HCT116 (cell line): ENCODE results near the gene PRXL2A. TPM values are rescaled to one million over a fixed set of nuclear protein-coding genes. Genes with fewer than 3 reads are reported as not detected.

Experiments
- ATAC-seq: fragments of 200-7000 bp; cut with Tn5 transposase; 2 replicates; pipeline ENCODE4 v1.9.1; 2020; ENCODE audit warnings: mild to moderate bottlenecking, moderate library complexity
- BruUV-seq: library from RNA; stranded (reverse); fragments of 400-500 nt; replicated peaks from 2 replicates; lab custom pipeline; 2021; lab: Mats Ljungman, UMichigan
- CTCF ChIA-PET: fragments of 300-600 bp; sonication (Branson Sonifier 250); formaldehyde crosslinking; loops from one replicate; lab custom pipeline; 2021; ENCODE audit warnings: antibody characterized with exemption; lab: Charles Lee
- POLR2A ChIA-PET: fragments of 300-600, 350-600 bp; sonication (Branson Sonifier 250); formaldehyde crosslinking; loops from one replicate; lab custom pipeline; 2021; ENCODE audit warnings: antibody characterized with exemption; lab: Charles Lee
- RAD21 ChIA-PET, 2 experiments: fragments of 300-600 bp; sonication (Branson Sonifier 250); formaldehyde crosslinking; loops; one replicate each; lab custom pipeline; 2023; ENCODE audit warnings: low total read pairs in 2 of 2; ENCODE audit not compliant: uncharacterized antibody in 2 of 2, unreplicated experiment in 2 of 2, low non-redundant PET in 1 of 2; lab: Charles Lee
- DNase-seq: peaks from one replicate; pipeline ENCODE4 v3.0.0-alpha.2; 2010; ENCODE audit warnings: low read depth, low spot score
- H2AFZ ChIP-seq: fragments of 200-600 bp; shearing (Covaris generic), sonication (generic); 2 replicates; pipeline ENCODE4 v1.6.1; 2017; ENCODE audit warnings: low read depth, mixed run types, mixed read lengths, antibody characterized with exemption, low read length; ENCODE audit not compliant: poor library complexity, severe bottlenecking
- H3K27ac ChIP-seq: 2 replicates; pipeline ENCODE4 v1.5.1; 2012; ENCODE audit warnings: low read depth, low read length
- H3K27me3 ChIP-seq: fragments of 200-600 bp; sonication (generic); 2 replicates; pipeline ENCODE4 v1.6.1; 2016; ENCODE audit warnings: mixed run types, low read length, mixed read lengths; ENCODE audit not compliant: insufficient read depth
- H3K36me3 ChIP-seq, 2 experiments: fragments of 200-500 bp in 1 of 2; fragments of 200-600 bp in 1 of 2; sonication (Bioruptor generic) in 1 of 2; sonication (generic) in 1 of 2; 2 replicates each; pipeline versions ENCODE4 v1.5.1 to v1.6.1; 2014 to 2016; ENCODE audit warnings: low read length in 2 of 2, inconsistent platforms in 1 of 2, mixed read lengths in 1 of 2, mixed run types in 1 of 2; ENCODE audit not compliant: insufficient read depth in 2 of 2, control insufficient read depth in 1 of 2
- H3K4me1 ChIP-seq, 2 experiments: fragments of 200-600 bp in 1 of 2; sonication (generic) in 1 of 2; 2 replicates each; pipeline versions ENCODE4 v1.5.1 to v1.6.1; 2012 to 2017; ENCODE audit warnings: low read length in 2 of 2, inconsistent platforms in 1 of 2, mild to moderate bottlenecking in 1 of 2, mixed read lengths in 1 of 2, mixed run types in 1 of 2, moderate library complexity in 1 of 2; ENCODE audit not compliant: insufficient read depth in 2 of 2, control insufficient read depth in 1 of 2
- H3K4me2 ChIP-seq: fragments of 200-600 bp; sonication (generic); 2 replicates; pipeline ENCODE4 v1.6.1; 2017; ENCODE audit warnings: mixed run types, low read length, mixed read lengths
- H3K4me3 ChIP-seq, 2 experiments: fragments of 200-600 bp in 1 of 2; sonication (generic) in 1 of 2; replicated peaks in 1 of 2; 2 replicates each; pipeline ENCODE4 v1.5.1; 2011 to 2016; ENCODE audit warnings: low read length in 2 of 2, control low read depth in 1 of 2, low read depth in 1 of 2, mild to moderate bottlenecking in 1 of 2, mixed read lengths in 1 of 2, mixed run types in 1 of 2
- H3K79me2 ChIP-seq: fragments of 200-600 bp; sonication (generic); 2 replicates; pipeline ENCODE4 v1.6.1; 2017; ENCODE audit warnings: mild to moderate bottlenecking, mixed run types, low read length, moderate library complexity, mixed read lengths; ENCODE audit not compliant: insufficient read depth
- H3K9ac ChIP-seq: fragments of 200-600 bp; sonication (generic); 2 replicates; pipeline ENCODE4 v1.6.1; 2016; ENCODE audit warnings: low read length, mixed read lengths
- H3K9me2 ChIP-seq: fragments of 200-600 bp; sonication (generic), shearing (Covaris generic); 2 replicates; pipeline ENCODE4 v1.6.1; 2017; ENCODE audit warnings: mixed run types, mild to moderate bottlenecking, moderate library complexity; ENCODE audit not compliant: insufficient read depth
- H3K9me3 ChIP-seq, 2 experiments: fragments of 200-500 bp in 1 of 2; fragments of 200-600 bp in 1 of 2; sonication (Bioruptor generic) in 1 of 2; sonication (generic) in 1 of 2; 2 replicates each; pipeline ENCODE4 v1.6.1; 2014 to 2017; ENCODE audit warnings: low read length in 2 of 2, mixed read lengths in 2 of 2, inconsistent platforms in 1 of 2, low read depth in 1 of 2, mild to moderate bottlenecking in 1 of 2, mixed run types in 1 of 2, moderate library complexity in 1 of 2; ENCODE audit not compliant: control insufficient read depth in 1 of 2, insufficient read depth in 1 of 2
- H4K20me1 ChIP-seq: fragments of 200-600 bp; sonication (generic), shearing (Covaris generic); 2 replicates; pipeline ENCODE4 v1.6.1; 2017; ENCODE audit warnings: mixed run types, mild to moderate bottlenecking, moderate library complexity; ENCODE audit not compliant: insufficient read depth
- CBX3 ChIP-seq: IDR thresholded peaks from 2 replicates; pipeline ENCODE4 v1.6.1; 2012; ENCODE audit warnings: low read depth
- CEBPB ChIP-seq: IDR thresholded peaks from 2 replicates; pipeline ENCODE4 v1.6.1; 2012; ENCODE audit warnings: low read depth
- CTCF ChIP-seq, 3 experiments: fragments of 200-600 bp in 1 of 3; sonication (generic) in 1 of 3; IDR thresholded peaks in 2 of 3; conservative IDR thresholded peaks in 1 of 3; 2 replicates each; pipeline ENCODE4 v1.5.1; 2012 to 2017; ENCODE audit warnings: low read depth in 2 of 3, low read length in 2 of 3, antibody characterized with exemption in 1 of 3, borderline replicate concordance in 1 of 3, control low read depth in 1 of 3, mild to moderate bottlenecking in 1 of 3, mixed read lengths in 1 of 3, mixed run types in 1 of 3, moderate library complexity in 1 of 3; ENCODE audit not compliant: insufficient read depth in 1 of 3
- EGR1 ChIP-seq: IDR thresholded peaks from 2 replicates; pipeline ENCODE4 v1.6.1; 2012; ENCODE audit warnings: low read depth
- ELF1 ChIP-seq: IDR thresholded peaks from 2 replicates; pipeline ENCODE4 v1.6.1; 2012; ENCODE audit warnings: low read depth, borderline replicate concordance
- EZH2 ChIP-seq: fragments of 200-600 bp; sonication (generic); IDR thresholded peaks from 2 replicates; pipeline ENCODE4 v1.6.1; 2017; ENCODE audit warnings: antibody characterized with exemption, mixed run types
- EZH2phosphoT487 ChIP-seq: fragments of 200-600 bp; IDR thresholded peaks from 2 replicates; pipeline ENCODE4 v1.6.1; 2018; ENCODE audit warnings: antibody characterized with exemption, borderline replicate concordance
- FOSL1 ChIP-seq: IDR thresholded peaks from 2 replicates; pipeline ENCODE4 v1.6.1; 2012; ENCODE audit warnings: low read depth
- JUND ChIP-seq: IDR thresholded peaks from 2 replicates; pipeline ENCODE4 v1.6.1; 2012
- MAX ChIP-seq: IDR thresholded peaks from 2 replicates; pipeline ENCODE4 v1.6.1; 2012
- POLR2AphosphoS5 ChIP-seq: IDR thresholded peaks from 2 replicates; pipeline ENCODE4 v1.6.1; 2011; ENCODE audit warnings: mild to moderate bottlenecking, low read depth, low read length, moderate library complexity
- RAD21 ChIP-seq: IDR thresholded peaks from 2 replicates; pipeline ENCODE4 v1.6.1; 2012; ENCODE audit warnings: low read depth, mild to moderate bottlenecking
- REST ChIP-seq: IDR thresholded peaks from 2 replicates; pipeline ENCODE4 v1.6.1; 2012; ENCODE audit warnings: low read depth
- SIN3A ChIP-seq: IDR thresholded peaks from 2 replicates; pipeline ENCODE4 v1.6.1; 2012; ENCODE audit warnings: low read depth
- SRF ChIP-seq: IDR thresholded peaks from 2 replicates; pipeline ENCODE4 v1.6.1; 2012; ENCODE audit warnings: low read depth
- TCF7L2 ChIP-seq: IDR thresholded peaks from 2 replicates; pipeline ENCODE4 v1.7.0; 2011; ENCODE audit warnings: borderline replicate concordance, inconsistent platforms; ENCODE audit not compliant: insufficient read depth, insufficient read length; ENCODE audit errors: extremely low read depth
- ZBTB33 ChIP-seq: IDR thresholded peaks from 2 replicates; pipeline ENCODE4 v1.6.1; 2011; ENCODE audit warnings: mild to moderate bottlenecking, low read length, moderate library complexity; ENCODE audit not compliant: insufficient replicate concordance; ENCODE audit errors: extremely low read depth
- intact Hi-C: fragments of 100-400 bp; cut with micrococcal nuclease; formaldehyde crosslinking; loops from 2 replicates; pipeline ENCODE4 v1.10.0; 2022
- total RNA-seq: library from RNA; stranded (reverse); gene quantifications from one replicate; pipeline ENCODE4 v1.2.1, GENCODE V29; 2021; ENCODE audit not compliant: unreplicated experiment

Gene PRXL2A
- total RNA-seq, 1 experiment from 2014 or later, result 4.9 TPM

GRCh38 chr10:80484243-80484642 lies 75.9 kb downstream of the PRXL2A start:
- no peaks in the 10 kb centered on the region for H3K9me2 ChIP-seq
- no peaks in the 10 kb centered on the region for H3K27me3 ChIP-seq
- H4K20me1 ChIP-seq, result 0 out of 2 replicates have a peak, but pooled peaks cover 3% of the 10 kb centered on the region
- ChIA-PET CTCF (interaction anchor here (1.0 to 1.1 kb wide), 3 partner anchors 12 to 24 kb away, joined by 3 to 11 read pairs (median 5); no protein-coding TSS in a partner anchor), RAD21 (interaction anchor here (0.6 to 1.0 kb wide), 6 partner anchors 20 to 326 kb away, joined by 3 to 4 read pairs (median 3); no protein-coding TSS in a partner anchor), POLR2A (interaction anchor here (0.7 to 1.0 kb wide), 3 partner anchors 25 to 27 kb away, joined by 3 read pairs; no protein-coding TSS in a partner anchor)
- no peaks in the 10 kb centered on the region for H3K9me3 ChIP-seq
- TF ChIP-seq EZH2phosphoT487, result no peak
- no peak for TF ChIP-seq SIN3A
- TF ChIP-seq EZH2, result no peak
- no peak for TF ChIP-seq POLR2AphosphoS5
- no peak for TF ChIP-seq TCF7L2
- no peak for TF ChIP-seq REST
- TF ChIP-seq SRF, result no peak
- TF ChIP-seq EGR1, result no peak
- TF ChIP-seq RAD21, result no peak
- TF ChIP-seq FOSL1, result no peak
- TF ChIP-seq ZBTB33, result no peak
- no peak for TF ChIP-seq JUND
- no peak for TF ChIP-seq CBX3
- no peak for TF ChIP-seq CTCF (IDR thresholded peaks at IDR 0.05 in 2 of 3, conservative IDR thresholded peaks at IDR 0.05 in 1 of 3; ENCODE audit: borderline replicate concordance in 1 of 3, insufficient read depth in 1 of 3, low read depth in 2 of 3, low read length in 2 of 3)
- no peak for TF ChIP-seq ELF1
- no peak for TF ChIP-seq MAX
- TF ChIP-seq CEBPB, result no peak
- H3K4me3 ChIP-seq, result no peak overlapping the region
- peak overlapping the region; percentile 22; the same call in 1 of the 2 replicates for H3K27ac ChIP-seq
- DNase-seq, result no peak
- H3K4me1 ChIP-seq, result peaks cover 41 to 68% of the 10 kb centered on the region in 2 experiments
- H3K36me3 ChIP-seq, result no peaks in the 10 kb centered on the region
- no peak for ATAC-seq
- no peak overlapping the region for H2AFZ ChIP-seq
- intact Hi-C loops, result loop anchor here (2.0 kb wide), 1 partner anchor 15 kb away; no protein-coding TSS in a partner anchor
- no TSS peak for BruUV-seq
- H3K4me2 ChIP-seq, result peak overlapping the region; percentile 53
- no peak overlapping the region for H3K9ac ChIP-seq
- peaks cover 83% of the 10 kb centered on the region for H3K79me2 ChIP-seq
